D721Med (cell line): ENCODE measurements around the gene MPRIP.
"Not testable (repeated sequence)": the region's sequence is repeated elsewhere in the genome, so short reads cannot be mapped to it uniquely, and the experiment has no call there.

ENCODE experiments used
- DNase-seq: peaks from one replicate; pipeline ENCODE4 v3.0.0; 2011; ENCODE audit warnings: low spot score; ENCODE audit not compliant: insufficient read length
- FAIRE-seq: peaks from 2 replicates; lab custom pipeline; 2011; peaks lifted over from hg19 to GRCh38; lab: Jason Lieb, UNC
- TF ChIP-seq, protein P1 (sequence below): IDR thresholded peaks from 2 replicates; pipeline ENCODE4 v1.5.1; 2012; ENCODE audit warnings: mild to moderate bottlenecking, control low read depth; ENCODE audit not compliant: insufficient read depth; ENCODE audit errors: missing control alignments

MPRIP gene

DNA sequence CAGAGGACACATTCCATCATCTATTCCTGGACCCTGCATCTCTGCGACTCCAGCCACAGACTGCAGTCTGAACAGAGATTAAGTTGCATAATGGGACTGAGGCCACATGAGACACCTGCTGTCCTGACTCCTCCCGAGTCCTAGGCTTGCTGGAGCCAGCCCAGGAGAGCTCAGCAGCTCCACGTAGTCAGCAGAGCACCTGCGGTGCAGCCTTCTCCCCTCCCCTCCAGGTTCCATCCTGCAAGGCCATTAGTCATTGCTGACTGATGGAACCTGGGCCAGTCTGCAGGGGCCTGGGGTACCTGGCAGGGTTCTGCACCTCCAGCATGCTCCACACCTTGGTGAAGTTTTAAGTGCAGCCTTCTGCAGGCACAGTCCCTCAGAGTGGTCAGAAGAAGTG, 87.2 kb downstream of the MPRIP start:
- no peak for FAIRE-seq
- TF ChIP-seq, protein P1, sequence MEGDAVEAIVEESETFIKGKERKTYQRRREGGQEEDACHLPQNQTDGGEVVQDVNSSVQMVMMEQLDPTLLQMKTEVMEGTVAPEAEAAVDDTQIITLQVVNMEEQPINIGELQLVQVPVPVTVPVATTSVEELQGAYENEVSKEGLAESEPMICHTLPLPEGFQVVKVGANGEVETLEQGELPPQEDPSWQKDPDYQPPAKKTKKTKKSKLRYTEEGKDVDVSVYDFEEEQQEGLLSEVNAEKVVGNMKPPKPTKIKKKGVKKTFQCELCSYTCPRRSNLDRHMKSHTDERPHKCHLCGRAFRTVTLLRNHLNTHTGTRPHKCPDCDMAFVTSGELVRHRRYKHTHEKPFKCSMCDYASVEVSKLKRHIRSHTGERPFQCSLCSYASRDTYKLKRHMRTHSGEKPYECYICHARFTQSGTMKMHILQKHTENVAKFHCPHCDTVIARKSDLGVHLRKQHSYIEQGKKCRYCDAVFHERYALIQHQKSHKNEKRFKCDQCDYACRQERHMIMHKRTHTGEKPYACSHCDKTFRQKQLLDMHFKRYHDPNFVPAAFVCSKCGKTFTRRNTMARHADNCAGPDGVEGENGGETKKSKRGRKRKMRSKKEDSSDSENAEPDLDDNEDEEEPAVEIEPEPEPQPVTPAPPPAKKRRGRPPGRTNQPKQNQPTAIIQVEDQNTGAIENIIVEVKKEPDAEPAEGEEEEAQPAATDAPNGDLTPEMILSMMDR, result no peak
- no peak for DNase-seq

DNA sequence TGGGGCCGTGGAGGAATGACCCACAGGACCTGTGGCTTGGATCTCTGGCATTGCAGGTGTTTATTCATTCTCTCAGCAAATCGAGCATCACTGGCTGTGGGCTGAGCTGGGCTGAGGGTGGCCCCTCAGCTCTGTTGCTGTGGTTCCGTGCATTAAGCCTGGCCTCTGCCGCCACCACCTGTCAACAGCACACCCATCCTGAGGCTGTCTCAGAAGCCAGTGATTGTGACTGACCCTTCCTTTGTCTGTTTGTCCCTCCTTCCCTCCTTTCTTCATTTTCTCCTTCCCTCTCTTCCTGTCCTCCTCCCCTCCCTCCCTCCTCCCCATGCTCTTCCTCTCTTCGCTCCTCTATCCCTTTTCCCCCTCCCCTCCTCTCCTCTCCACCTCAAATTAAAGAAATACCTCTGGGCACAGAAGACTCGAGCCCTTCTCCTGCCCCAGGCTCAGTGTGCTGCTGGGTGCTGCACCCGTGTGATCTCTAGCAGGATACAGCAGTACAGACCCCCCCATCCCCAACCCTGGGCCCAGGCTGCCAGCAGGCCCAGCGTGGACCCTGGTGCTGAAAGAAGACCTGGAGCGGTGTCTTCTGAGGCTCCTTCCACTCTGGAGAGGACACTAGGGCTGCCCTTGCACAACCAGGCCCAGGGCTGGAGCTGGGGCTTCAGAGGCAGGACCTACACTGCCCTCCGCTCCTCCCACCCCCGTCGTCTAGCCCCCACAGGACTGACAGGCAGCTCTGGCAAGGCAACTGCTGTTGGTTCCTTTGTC, 88.0 kb downstream of the MPRIP start:
- no peak for DNase-seq
- no peak for FAIRE-seq
- TF ChIP-seq, protein P1, result no peak

DNA sequence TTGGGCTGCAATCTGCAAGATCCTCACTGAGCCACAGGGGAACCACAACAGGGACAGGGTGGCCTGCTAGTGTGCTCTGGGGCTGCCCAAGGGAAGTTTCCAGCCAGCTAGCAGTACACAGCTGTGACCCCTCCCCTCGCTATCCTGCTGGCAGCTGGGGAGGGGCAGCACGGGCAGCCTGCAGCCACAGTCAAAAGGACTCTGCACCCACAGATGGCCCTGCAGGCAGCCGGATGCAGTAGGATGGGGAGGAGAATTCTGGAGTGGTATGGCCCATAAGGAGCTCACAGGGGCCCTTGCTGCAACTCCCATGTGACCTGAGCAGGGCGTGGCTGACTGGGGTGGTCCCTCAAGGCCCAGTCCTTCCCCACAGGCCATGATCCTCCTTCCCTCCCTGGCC, 89.6 kb downstream of the MPRIP start:
- TF ChIP-seq, protein P1, result no peak
- no peak for DNase-seq
- FAIRE-seq, result no peak

- TF ChIP-seq, protein P1, result no peak
- FAIRE-seq (no peak), DNase-seq (no peak)
These were observed 90.5 kb downstream of the MPRIP start for GRCh38 chr17:17132746-17133145.

DNA sequence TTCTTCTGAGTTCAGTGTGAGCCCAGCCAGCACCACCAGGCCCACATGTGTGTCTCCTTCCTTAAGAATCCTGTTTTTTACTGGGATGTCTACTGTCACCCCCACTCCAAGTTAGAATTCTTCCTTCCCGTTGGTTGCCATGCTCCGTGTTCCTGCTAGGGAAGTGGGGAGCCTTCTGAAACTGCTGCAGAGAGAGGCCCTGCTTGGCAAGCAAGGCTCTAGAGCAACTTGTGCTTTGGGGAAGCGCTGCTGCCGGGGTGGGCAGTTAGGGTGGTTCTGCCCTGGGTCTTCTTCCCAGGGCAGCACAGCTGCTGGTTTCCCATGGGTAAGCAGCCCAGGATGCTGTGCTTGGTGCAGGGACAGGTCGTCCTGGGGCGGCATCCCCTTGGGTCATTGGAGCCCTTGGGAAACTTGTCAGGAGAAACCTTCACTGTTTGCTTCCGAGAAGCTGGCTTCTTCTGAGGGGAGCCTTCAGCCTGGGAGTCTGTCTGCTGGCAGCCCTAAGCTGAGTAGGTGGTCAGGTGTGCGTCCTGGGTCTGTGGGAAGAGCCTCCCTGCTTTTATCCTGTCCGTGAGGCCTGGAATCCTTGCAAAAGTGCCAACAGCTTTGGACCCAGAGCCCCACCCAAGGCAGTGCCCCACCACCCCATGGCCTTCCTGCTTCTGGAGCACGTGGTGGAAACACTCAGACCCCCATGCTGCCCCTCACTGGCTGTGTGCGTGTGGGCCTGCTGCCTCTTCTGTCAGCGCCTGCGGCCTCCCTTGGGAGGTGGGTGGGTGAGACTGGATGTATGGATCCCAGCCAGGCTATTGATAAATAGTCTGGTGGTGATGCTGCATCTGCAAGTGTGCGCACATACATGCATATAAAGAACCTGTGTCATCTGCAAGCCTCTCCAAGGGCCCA, 92.0 kb downstream of the MPRIP start:
- DNase-seq, result no peak
- TF ChIP-seq, protein P1, result no peak
- no peak for FAIRE-seq

DNA sequence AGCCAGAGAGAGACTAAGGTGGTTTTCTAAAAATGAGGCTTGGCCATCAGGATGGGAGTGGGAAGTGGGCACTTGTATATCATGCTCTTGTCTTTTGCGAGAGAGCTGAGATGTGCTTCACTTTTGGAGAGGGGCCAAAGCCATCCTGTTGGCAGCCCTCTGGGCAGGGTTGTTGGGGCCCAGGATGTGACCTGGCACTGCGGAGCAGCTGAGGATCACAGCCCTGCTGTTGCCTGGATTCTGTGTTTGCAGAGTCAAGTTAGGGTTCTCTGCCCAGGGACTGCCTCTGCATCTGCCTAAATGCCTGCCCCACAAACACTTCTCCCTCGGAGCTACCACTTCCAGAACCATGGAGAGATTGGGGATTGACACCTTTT, 92.7 kb downstream of the MPRIP start:
- DNase-seq, result no peak
- FAIRE-seq, result no peak
- TF ChIP-seq, protein P1, result no peak

- not testable (repeated sequence) for FAIRE-seq, DNase-seq
These were observed 94.0 kb downstream of the MPRIP start for GRCh38 chr17:17136221-17136620.
